Stomach (tissue), 4 donors: ENCODE data around the gene STRBP.

Experiments used
- EP300 ChIP-seq: sonication (generic); formaldehyde crosslinking; IDR thresholded peaks from one replicate; pipeline ENCODE4 v1.6.1; 2017; ENCODE audit warnings: antibody characterized with exemption
- POLR2A ChIP-seq, 4 donors: fragments of 450-650 bp; IDR thresholded peaks; one replicate each; pipeline ENCODE4 v1.6.1; 2016; ENCODE audit warnings: antibody characterized with exemption in 4 of 4, control low read depth in 2 of 4, mild to moderate bottlenecking in 1 of 4, moderate library complexity in 1 of 4
- POLR2AphosphoS5 ChIP-seq, 3 donors: sonication (generic); formaldehyde crosslinking; IDR thresholded peaks; one replicate each; pipeline ENCODE4 v1.6.1; 2016; ENCODE audit warnings: antibody characterized with exemption in 3 of 3
- TF ChIP-seq, protein P1 (sequence below), 7 experiments: fragments of 450-650 bp in 4 of 7; fragments of 200-600 bp in 3 of 7; sonication (generic) in 3 of 7; IDR thresholded peaks; one replicate each; pipeline ENCODE4 v1.5.1; 2016 to 2019; ENCODE audit warnings: antibody characterized with exemption in 7 of 7, control low read depth in 2 of 7, mild to moderate bottlenecking in 1 of 7

DNA sequence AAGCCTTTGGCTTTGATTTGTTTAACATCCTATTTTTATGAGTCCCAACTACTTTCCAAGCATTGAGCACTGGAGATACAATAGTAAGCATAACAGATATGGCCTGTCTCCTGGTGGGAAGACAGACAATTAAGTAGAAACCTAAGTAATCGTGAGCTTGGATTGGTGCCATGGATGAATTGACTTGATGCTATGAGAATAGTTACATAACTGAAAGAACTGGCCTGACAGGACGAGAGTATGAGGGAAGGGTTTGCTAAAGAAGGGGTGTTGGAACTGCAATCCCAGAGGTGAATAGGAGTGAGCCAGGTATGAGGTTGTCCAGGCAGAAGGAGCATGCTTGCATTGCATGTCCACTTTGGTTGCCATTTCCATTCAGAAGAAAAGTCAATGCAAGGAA lies 182.5 kb downstream of the STRBP start:
- TF ChIP-seq, protein P1, sequence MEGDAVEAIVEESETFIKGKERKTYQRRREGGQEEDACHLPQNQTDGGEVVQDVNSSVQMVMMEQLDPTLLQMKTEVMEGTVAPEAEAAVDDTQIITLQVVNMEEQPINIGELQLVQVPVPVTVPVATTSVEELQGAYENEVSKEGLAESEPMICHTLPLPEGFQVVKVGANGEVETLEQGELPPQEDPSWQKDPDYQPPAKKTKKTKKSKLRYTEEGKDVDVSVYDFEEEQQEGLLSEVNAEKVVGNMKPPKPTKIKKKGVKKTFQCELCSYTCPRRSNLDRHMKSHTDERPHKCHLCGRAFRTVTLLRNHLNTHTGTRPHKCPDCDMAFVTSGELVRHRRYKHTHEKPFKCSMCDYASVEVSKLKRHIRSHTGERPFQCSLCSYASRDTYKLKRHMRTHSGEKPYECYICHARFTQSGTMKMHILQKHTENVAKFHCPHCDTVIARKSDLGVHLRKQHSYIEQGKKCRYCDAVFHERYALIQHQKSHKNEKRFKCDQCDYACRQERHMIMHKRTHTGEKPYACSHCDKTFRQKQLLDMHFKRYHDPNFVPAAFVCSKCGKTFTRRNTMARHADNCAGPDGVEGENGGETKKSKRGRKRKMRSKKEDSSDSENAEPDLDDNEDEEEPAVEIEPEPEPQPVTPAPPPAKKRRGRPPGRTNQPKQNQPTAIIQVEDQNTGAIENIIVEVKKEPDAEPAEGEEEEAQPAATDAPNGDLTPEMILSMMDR (IDR thresholded peaks at IDR 0.05): no peak
- TF ChIP-seq EP300 (no peak), POLR2AphosphoS5 (IDR thresholded peaks at IDR 0.05) (no peak), POLR2A (IDR thresholded peaks at IDR 0.05) (no peak)
